SKM-1 treated with dmso at 0.1 percent for 144 hours (cell line): Measurements from ENCODE around the gene PDZD2.

ENCODE experiments used
- DNase-seq: peaks from one replicate; lab custom pipeline; 2025; ENCODE audit not compliant: unreplicated experiment; lab: John Stamatoyannopoulos, UW

The PDZD2 gene

DNA sequence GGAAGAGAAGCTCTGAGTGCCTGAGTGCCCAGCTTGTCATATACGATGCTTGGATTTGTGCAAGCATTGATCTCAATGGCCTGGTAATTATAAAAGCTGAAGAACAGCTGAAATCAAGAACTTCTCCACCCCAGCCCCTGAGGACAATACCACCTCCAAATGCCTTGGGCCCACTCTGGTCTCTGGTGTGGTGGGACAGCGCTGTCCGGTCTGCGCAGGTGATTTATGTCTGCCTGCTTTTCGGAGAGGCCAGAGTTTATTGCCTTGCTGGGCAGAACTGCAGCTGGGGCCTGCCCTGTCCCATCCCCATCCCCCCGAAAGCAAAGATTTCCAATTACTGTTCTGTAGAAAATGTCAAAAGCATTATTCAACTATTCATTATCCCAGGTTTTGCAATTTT is 1.1 kb upstream of the PDZD2 start:
- no peak for DNase-seq

DNA sequence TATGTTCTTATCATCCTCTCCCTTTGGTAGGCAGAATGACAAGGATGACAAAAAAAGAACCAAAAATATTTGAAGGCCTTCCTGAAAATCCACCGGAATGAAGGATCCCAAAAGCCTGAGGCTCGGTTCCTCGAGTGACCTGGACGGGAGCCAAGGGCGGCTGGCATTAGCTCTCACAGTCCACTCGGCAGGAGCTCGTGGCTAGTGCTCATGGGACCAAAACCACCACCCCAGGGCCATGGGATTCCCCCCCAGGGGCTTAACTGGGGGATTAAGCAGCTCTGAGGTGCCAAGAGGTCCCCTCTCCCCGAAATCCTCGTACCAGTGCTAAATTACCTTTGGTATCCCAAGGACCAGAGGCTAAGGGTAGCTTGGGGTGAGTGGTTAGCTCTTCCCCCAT is 586 bp upstream of the PDZD2 start:
- no peak for DNase-seq

DNA sequence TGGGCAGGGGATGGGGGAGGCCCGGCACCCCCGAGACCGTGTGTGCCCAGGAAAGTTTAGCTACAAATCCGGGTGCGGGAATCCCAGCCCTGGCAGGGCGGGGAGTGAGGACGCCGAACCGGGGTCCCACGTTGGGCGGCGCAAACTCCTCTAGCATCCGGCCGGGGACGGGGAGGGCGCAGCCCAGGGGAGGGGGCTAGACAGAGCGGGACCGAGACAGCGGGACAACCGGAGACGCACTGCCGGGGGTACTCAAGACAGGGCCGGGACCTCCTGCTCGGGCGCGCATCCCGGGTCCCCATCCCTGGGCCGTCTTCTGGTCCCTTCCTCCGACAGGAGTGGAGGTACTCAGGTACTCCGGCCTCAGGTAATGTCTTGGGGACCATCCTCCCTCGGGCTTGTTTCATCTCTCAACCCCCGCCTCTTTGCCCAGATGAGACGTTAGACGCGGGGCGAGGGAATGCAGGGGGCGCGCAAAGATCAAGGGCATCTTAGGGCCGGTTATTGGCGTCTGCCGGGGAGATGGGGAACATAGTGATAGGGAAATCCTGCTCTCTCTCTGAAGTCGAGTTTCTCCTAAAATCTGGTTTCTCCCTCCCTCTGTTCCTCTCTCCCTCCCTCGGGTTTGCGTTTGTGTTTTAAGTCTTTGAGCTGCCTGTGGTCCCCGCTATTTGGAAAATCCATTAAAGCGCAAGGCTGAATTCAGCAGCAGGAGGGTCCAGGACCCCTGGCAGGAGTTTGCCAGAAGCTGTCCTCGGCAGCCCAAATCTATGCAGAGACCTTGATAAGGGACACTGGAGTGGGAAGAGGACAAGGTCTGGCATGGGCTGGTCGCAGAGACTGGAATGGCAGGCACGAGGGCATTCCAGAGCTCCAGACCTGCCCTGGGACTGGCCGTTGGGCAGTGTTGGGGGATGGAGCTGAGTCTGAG is 815 bp downstream of the PDZD2 start:
- DNase-seq, result no peak

DNA sequence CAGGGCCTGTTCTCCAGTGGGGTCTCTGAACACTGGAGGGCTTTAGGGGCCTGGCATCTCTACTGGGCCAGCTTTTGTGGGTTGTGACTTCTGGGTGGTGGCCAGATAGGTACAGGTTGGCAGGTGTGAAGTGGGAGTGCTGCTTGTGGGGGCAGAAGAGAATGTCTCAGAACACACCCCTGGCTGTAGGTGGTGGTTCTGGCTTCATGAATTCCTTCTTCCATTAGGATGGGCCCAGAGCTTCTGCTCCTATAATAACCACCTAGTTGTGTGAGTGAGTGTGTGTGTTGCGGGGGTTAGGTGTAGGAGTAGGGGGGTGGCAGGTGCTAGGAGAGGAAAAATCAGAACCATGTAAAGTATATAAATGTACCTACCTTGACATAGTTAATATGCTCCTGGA is 1.6 kb downstream of the PDZD2 start:
- no peak for DNase-seq

DNA sequence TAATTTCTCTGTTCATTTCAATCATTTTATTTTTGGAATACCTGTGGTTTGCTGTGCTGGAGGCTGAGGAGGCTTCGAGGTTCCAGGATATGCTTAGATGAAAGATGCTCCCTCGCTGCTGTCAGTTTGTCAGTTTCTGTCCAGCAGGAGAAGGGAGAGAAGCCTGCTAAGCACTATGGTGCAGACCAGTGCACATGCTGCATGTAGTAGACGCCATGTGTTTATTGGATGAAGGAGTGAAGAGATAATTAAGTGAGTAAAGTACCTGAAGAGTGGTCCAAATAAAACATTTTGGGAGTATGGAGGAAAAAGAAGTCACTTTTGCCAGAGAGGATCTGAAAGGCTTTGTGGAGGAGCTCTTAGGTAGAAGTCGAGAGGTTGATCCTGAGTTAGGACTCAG is 2.1 kb downstream of the PDZD2 start:
- DNase-seq, result no peak

DNA sequence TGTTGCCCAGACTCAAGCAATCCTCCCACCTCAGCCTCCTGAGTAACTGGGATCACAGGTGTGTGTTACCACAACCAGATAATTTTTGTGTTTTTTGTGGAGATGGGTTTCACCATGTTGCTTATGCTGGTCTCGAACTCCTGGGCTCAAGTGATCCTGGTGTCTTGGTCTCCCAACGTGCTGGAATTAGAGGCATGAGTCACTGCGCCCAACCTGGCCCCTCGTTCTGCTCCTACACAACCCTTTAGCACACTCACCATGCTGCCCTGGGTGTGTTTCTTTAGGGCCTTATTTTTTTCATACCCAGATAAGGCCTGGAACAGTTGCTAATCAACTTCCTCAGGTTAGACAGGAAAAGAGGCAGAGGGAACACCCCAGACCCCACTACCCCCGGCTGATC is 2.6 kb downstream of the PDZD2 start:
- no peak for DNase-seq

DNA sequence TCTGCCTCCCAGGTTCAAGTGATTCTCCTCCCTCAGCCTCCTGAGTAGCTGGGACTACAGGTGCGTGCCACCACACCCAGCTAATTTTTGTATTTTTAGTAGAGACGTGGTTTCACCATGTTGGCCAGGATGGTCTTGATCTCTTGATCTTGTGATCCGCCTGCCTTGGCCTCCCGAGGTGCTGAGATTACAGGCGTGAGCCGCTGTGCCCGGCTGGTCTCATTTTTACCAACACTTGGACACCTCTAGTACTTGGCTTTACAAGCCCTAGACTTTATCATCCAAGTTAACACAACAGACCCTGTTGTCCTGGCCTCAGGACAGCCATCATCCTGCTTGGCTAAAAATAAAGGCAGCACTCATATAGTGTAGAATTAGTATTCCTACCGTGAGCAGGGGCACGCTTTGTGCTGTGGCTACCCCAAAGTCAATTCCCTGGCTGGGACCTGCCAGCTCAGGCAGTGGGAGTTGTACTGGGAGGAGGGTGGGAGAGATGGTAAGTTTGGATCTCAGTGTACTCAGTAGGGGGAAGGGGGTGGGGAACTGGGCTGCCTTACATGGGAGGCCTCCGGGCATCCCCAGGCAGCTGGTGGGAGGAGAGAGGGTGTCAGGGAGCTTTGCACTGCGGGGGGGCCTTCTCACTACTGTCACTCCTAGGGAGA is 6.6 kb downstream of the PDZD2 start:
- DNase-seq, result no peak

DNA sequence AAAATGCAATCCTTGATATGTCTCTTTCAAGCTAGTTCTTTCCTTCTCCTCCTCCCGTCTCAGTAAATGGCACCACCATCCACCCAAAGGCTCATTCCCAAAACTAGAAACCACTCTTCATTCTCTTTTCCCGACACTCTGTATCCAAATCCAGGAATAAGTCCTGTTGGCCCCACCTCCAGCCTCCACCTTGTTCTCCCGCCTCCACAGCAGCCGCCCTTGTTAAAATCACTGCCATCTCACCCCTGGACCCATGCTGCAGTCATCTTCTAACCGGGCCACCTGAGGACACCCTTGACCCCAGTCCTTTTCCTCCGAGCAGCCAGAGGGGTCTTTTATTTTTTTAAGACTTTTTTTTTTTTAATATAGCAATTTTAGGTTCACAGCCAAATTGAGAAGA is 9.4 kb downstream of the PDZD2 start:
- DNase-seq, result no peak

DNA sequence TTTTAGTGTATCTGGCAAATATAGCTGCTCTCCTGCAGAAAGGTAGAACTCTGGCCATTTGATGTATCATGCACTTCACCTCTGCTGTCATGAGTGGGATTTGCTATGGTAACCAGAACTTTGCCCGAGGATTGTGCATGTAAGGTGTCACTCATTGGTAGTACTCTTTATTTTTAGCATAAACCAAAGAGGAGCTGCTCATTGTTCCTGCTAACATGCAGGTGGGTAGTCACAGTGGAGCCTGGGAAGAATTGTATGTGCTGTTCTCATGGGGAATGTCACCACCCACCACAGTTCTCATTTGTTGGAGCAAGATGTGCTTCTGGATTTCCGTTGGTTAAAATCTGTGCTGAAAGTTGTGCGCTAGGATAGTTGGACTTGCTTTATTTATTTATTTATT is 12.3 kb downstream of the PDZD2 start:
- no peak for DNase-seq

DNA sequence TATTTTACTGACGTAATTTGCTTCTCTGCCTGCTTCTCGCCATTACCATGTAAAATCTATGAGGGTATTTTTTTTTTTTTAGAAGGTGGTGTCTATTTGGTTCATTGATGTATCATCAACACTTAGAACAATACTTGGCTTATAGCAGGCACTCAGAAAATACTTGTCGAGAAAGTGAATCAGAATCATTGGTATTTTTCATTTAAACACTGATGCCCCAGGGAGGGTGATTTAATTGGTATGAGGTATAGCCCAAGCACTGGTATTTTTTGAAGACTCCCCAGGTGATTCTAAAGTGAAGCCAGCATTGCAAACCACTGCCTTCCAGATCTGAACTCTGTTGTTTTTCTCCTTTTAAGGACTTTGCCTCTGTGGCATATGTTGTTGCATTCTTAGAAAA is 16.6 kb downstream of the PDZD2 start:
- DNase-seq, result no peak

DNA sequence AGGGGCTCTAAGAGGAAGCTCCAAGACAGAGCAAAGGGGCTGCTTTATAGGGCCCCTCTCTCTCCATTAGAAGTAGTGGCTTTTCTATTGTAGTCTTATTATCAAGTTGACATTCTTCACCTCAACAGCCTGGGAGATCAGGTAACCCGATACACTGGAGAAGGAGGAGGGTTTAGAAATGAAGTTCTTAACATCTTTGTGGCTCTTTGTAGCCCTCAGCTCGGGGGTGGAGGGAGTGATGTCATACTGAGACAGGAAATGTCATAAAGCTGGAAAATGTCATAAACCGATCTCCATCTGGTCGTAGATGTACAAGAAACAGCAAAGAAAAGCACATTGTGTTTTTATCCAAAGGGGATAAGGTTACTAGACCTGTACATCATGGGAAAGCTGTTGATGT is 17.9 kb downstream of the PDZD2 start:
- DNase-seq, result no peak

DNA sequence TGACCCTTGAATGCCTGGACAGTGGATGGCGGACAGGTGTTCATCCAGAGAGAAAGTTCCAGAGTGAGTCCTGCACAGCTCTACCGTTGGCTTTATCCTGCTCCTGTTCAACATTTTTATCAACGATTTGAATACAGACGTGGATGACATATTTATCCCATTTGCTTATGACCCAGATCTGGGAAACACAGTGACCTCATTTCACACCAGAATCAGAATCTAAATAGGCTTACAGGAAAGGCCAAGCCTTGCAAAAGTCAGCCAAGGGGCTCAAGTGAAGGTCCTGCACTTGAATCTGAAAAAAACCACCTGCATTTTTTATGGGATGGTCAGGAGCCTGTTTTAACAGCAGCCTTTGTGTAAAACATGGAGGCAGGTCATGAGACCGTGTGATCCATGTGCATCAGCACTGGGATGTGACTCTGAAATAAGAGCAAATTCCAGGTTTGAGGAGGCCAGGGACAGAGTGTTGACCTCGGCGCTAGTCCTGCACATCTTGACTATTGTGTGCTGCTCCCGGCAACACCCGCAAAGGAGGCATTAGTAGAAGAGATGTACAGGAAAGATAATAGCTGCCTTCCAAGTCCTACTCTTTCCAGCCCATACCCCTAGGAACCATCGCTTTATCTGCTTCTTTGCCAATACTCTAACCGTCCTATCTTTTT is 18.5 kb downstream of the PDZD2 start:
- no peak for DNase-seq

DNA sequence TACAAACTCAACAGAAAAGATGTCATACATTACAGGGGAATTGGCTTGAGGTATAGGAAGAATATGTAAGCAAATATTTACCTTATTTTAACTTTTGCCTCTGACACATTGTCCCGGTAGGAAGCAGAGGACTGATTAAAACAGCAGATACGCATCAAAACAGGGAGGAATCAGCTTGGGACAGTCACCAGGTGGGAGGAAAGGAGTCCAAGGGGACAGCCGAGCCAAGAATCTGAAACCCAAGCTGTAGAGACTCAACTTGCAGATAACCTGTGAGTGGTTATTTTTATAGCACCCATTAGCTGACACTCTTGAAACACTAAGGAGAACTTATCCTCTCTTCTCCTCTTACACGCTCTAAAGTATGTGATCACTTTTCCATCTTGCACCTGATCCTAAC is 22.3 kb downstream of the PDZD2 start:
- DNase-seq, result no peak

DNA sequence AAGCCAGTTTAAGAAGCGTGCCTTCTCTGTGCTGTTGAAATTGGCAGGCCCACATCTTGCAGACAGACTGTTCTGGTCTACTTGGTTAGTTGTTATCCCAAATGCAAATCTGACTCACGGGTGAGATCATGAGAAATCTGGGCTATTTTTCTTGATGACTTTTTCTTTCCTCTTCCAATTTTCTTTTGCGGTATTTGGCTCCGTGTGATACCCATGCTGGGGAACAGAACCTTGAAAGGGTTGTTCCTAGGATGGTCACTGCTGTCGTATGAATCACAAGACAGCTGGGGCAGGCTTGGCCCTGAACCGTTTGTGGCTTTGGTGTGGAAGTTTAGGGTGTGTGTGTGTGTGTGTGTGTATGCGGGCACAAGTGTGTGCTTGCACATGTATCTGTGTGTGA is 24.6 kb downstream of the PDZD2 start:
- DNase-seq, result no peak

DNA sequence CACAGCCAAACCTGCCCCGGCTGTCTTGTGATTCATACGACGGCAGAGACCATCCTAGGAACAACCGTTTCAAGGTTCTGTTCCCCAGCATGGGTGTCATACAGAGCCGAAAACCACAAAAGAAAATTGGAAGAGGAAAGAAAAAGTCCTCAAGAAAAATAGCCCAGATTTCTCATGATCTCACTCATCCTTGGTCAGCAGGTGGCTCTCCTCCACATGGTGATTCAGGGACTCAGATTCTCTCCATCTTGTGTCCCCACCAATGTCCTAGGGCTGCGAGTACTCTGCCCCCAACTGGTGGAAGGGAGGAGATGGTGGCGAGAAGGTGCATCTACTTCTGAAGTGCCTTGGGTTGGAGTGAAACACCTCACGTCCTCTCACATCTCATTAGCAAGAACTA is 25.6 kb downstream of the PDZD2 start:
- DNase-seq, result no peak

DNA sequence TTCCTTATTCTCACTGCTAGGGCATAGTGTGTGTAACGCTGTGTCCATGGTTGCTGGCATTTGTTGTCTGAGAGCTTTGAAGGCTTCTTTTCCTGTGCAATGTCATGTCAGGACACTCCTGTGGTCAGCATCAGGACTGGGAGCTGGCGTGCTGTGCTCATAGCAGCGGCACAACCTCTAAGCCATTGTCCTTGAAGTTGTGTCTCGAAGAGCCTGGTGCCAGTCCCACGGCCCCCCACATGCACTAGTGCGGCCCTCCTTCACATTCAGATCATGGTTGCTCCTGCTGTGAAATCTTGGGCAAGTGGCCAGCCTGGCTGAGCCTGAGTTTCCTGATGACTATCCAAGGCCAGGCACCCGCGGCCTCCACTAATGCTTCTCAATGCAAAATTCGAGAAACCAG is 32.4 kb downstream of the PDZD2 start:
- DNase-seq, result no peak

DNA sequence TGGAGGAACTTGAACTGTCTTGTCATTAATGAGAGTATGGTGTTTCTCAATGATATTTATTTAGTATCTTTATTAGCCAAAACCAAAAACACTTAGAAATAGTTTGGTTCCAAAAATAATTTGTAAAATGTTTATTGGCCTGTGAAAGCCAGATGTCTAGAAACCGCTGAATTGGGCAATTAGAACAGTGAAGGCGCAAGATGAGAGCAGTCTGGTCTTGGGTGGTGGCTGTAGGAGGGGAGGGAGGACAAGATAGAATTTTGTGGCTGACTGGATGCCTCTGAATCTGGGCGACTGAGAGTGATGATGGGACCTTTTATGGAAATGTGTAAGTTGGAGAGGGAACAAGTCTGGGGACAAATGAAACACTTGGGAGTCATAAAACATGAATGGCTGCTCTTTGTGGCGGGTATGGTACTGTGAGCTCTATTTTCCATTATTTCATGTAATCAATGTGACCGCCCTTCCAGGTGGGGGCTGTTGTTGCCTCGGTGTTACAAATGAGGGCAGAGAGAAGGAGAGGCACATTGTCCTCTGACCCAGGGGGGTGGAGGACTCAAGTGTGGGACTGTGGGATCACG is 35.5 kb downstream of the PDZD2 start:
- no peak for DNase-seq

DNA sequence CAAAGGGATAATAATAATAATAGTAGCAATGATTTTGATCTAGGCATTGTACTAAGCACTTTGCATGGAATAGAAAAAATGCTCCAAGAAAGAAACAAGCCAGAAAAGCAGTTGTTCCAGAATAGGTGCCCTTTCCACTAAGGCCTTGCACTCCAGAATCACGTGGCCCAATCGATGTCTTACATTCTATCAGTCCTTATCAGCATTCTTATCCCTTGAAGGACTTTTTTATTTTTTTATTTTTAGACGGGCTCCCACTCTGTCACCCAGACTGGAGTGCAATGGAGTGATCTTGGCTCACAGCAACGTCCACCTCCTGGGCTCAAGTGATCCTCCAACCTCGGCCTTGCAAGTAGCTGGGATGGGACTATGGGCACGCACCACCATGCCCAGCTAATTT is 36.5 kb downstream of the PDZD2 start:
- DNase-seq, result no peak

DNA sequence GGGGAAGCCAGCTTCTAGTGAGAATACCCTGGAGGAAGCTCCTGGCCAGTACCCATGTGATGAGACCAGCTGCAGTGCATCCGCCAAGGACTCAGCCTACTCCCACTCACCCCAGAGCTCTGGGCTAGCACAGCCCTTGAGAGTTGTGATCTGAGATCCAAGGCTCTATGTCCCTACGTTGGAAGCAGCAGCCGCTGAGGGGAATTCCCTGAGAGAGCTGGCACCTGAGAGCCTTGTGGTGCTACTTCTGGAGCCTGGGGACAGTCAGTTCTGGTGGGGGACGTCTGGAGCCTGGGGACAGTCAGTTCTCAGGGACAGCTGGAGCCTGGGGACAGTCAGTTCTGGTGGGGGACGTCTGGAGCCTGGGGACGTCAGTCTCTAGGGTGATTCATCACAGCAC is 39.2 kb downstream of the PDZD2 start:
- DNase-seq, result no peak

DNA sequence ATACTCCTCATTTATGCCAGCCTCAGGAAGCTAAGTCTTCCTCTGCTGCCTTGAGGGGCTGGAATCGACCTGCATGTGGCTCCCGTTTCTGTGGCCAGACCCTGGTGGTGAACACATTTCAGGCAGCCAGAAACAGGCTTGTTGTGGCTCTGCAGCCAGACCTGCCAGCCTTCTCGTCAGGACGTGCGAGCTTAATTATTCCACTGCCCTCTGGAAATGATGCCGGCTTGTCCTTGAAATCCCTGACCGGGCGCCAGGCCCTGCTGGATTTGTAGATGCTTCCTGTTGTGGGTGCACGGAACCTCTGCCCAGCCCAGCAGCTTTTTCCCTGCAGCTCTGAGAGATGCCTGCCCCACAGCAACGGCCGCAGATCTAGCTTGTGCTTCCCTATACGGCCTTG is 41.6 kb downstream of the PDZD2 start:
- DNase-seq, result no peak

DNA sequence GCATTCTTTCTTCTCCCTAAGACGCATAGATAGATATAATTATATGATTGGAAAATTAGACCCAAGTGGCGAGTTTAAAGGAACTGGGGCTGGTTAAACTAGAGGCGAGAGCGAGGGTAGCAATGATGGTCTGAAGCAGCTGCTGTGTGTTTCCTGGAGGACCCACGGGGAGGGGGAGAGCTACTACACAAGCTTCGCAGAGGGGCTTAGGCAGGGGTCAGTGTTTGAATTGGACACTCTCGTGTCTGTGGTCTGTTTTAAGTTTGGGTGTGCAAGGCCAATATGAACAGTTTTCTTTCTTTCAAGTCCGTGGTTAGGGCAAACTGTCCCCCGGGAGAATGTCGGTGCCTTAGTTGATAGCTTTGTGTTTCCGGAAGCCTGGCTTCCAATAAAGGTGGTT is 43.1 kb downstream of the PDZD2 start:
- no peak for DNase-seq

DNA sequence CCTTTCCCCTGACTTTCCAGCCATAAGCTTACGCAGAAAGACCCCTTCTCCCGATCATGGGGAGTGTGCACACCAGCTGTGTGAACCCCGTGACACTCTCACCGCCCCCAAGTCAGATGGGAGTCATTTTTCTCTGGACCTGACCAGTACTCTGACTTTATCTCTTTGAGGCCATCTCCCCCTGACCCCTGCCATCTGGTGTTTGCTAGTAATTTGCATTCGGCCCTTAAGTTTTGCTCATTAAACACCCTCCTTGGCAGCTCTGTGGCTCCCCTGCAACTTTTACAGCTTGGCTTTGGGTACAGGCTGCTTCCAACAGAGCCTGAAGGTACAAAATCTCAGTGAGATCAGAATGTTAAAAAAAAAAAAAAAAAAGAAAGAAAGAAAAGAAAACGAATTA is 43.9 kb downstream of the PDZD2 start:
- DNase-seq, result no peak
